HFF-Myc (cell line): ENCODE data around the gene PVALEF.

Experiments
- DNase-seq: peaks from one replicate; pipeline ENCODE4 v3.0.0-alpha.2; 2011; ENCODE audit warnings: low read depth; ENCODE audit errors: extremely low read depth
- H3K4me3 ChIP-seq: replicated peaks from 2 replicates; pipeline ENCODE4 v1.5.1; 2011; ENCODE audit warnings: low read depth, mild to moderate bottlenecking, control low read depth, low read length
- CTCF ChIP-seq: IDR thresholded peaks from 2 replicates; pipeline ENCODE4 v1.5.1; 2012; ENCODE audit warnings: mild to moderate bottlenecking, low read depth, low read length, control low read depth; ENCODE audit errors: missing control alignments

PVALEF gene

GRCh38 chr17:81165246-81166032 is at the start of gene PVALEF:
Gene PVALEF, plus strand, starts transcription at chr17:81165507. Its CDS starts 15,720 bp downstream, at chr17:81181227.
- no peak within 1 kb of the TSS for H3K4me3 ChIP-seq
- DNase-seq, result no peak
- no peak for TF ChIP-seq CTCF

- no peak for DNase-seq
- no peak overlapping the region for H3K4me3 ChIP-seq
- TF ChIP-seq CTCF, result no peak
These were observed 49.4 kb upstream of the PVALEF start for GRCh38 chr17:81115749-81116464.

GRCh38 chr17:81116704-81117103 is 48.6 kb upstream of the PVALEF start:
- TF ChIP-seq CTCF, result no peak
- no peak overlapping the region for H3K4me3 ChIP-seq
- no peak for DNase-seq

- DNase-seq, result no peak
- no peak overlapping the region for H3K4me3 ChIP-seq
- no peak for TF ChIP-seq CTCF
These were observed 47.6 kb upstream of the PVALEF start for GRCh38 chr17:81117672-81118198.

- no peak for TF ChIP-seq CTCF
- no peak for DNase-seq
- peak overlapping the region; percentile 34 for H3K4me3 ChIP-seq
These were observed 46.7 kb upstream of the PVALEF start for GRCh38 chr17:81118308-81119221.
